B cell (primary cell): ENCODE measurements around the gene PRRG1. TPM values are rescaled to one million over a fixed set of nuclear protein-coding genes. Genes with fewer than 3 reads are reported as not detected.
"Not testable (repeated sequence)": the region's sequence is repeated elsewhere in the genome, so short reads cannot be mapped to it uniquely, and the experiment has no call there.

Experiments used
- ATAC-seq: fragments of 200-7000 bp; cut with Tn5 transposase; one replicate; pipeline ENCODE4 v1.10.0; 2021; ENCODE audit warnings: low read depth, mild to moderate bottlenecking, moderate number of reproducible peaks, moderate library complexity
- CTCF ChIA-PET: fragments of 350-600 bp; sonication (Branson Sonifier 250); formaldehyde crosslinking; loops from one replicate; lab custom pipeline; 2021; ENCODE audit warnings: antibody characterized with exemption, inconsistent platforms; lab: Charles Lee
- POLR2A ChIA-PET: fragments of 350-600 bp; sonication (Branson Sonifier 250); formaldehyde crosslinking; loops from one replicate; lab custom pipeline; 2021; ENCODE audit warnings: antibody characterized with exemption; lab: Charles Lee
- DNase-seq: peaks from one replicate; pipeline ENCODE4 v3.0.0; 2013
- H2AFZ ChIP-seq: 2 replicates; pipeline ENCODE4 v1.6.1; 2012; ENCODE audit warnings: mild to moderate bottlenecking, low read depth, low read length; ENCODE audit not compliant: insufficient read depth, poor library complexity, severe bottlenecking
- H3K27ac ChIP-seq, 2 donors: 1 replicate in 1 of 2; 2 replicates in 1 of 2; pipeline ENCODE4 v1.5.1; 2012 to 2013; ENCODE audit warnings: low read length in 2 of 2, mild to moderate bottlenecking in 2 of 2, moderate library complexity in 1 of 2
- H3K27me3 ChIP-seq, 4 experiments: fragments of 200-600 bp in 1 of 4; sonication (generic) in 1 of 4; replicated peaks in 1 of 4; 1 replicate in 2 of 4; 2 replicates in 2 of 4; pipeline versions ENCODE4 v1.6.1 to v1.7.0; 2013 to 2016; ENCODE audit warnings: low read length in 3 of 4, mild to moderate bottlenecking in 2 of 4, mixed read lengths in 1 of 4, moderate library complexity in 1 of 4; ENCODE audit not compliant: insufficient read depth in 4 of 4, control insufficient read depth in 3 of 4; ENCODE audit errors: control extremely low read depth in 1 of 4
- H3K36me3 ChIP-seq, 2 experiments: replicated peaks in 1 of 2; 1 replicate in 1 of 2; 2 replicates in 1 of 2; pipeline versions ENCODE4 v1.6.1 to v1.7.1; 2013; ENCODE audit warnings: low read length in 1 of 2; ENCODE audit not compliant: insufficient read depth in 2 of 2, control insufficient read depth in 1 of 2; ENCODE audit errors: control extremely low read depth in 1 of 2, extremely low read depth in 1 of 2
- H3K4me1 ChIP-seq, 2 donors: fragments of 200-600 bp in 1 of 2; sonication (generic) in 1 of 2; 1 replicate in 1 of 2; 2 replicates in 1 of 2; pipeline versions ENCODE4 v1.5.1 to v1.6.1; 2013 to 2017; ENCODE audit warnings: low read length in 2 of 2; ENCODE audit not compliant: control insufficient read depth in 2 of 2, insufficient read depth in 2 of 2
- H3K4me2 ChIP-seq: replicated peaks from 2 replicates; pipeline ENCODE3; 2012; ENCODE audit warnings: mild to moderate bottlenecking, low read depth, low read length; ENCODE audit not compliant: poor library complexity, severe bottlenecking
- H3K4me3 ChIP-seq, 5 experiments: fragments of 200-600 bp in 1 of 5; sonication (generic) in 1 of 5; 1 replicate in 3 of 5; 2 replicates in 2 of 5; pipeline versions ENCODE4 v1.5.1 to v1.7.0; 2011 to 2016; ENCODE audit warnings: low read length in 4 of 5, mild to moderate bottlenecking in 4 of 5, low read depth in 2 of 5, control low read depth in 1 of 5, moderate library complexity in 1 of 5; ENCODE audit not compliant: insufficient read depth in 1 of 5; ENCODE audit errors: control extremely low read depth in 1 of 5, extremely low read depth in 1 of 5
- H3K79me2 ChIP-seq: fragments of 200-600 bp; sonication (generic); one replicate; pipeline ENCODE4 v1.6.0; 2016; ENCODE audit warnings: low read length; ENCODE audit not compliant: control insufficient read depth, insufficient read depth
- H3K9ac ChIP-seq: fragments of 200-600 bp; sonication (generic); 2 replicates; pipeline ENCODE4 v1.6.1; 2017; ENCODE audit warnings: mild to moderate bottlenecking, low read length, moderate library complexity
- H3K9me3 ChIP-seq, 3 donors: one replicate each; pipeline versions ENCODE4 v1.6.1 to v1.7.1; 2013; ENCODE audit warnings: low read length in 2 of 3; ENCODE audit not compliant: control insufficient read depth in 2 of 3, insufficient read depth in 1 of 3; ENCODE audit errors: control extremely low read depth in 1 of 3
- H4K20me1 ChIP-seq: 2 replicates; pipeline ENCODE4 v1.6.0; 2012; ENCODE audit warnings: mild to moderate bottlenecking, low read length; ENCODE audit not compliant: insufficient read depth, control insufficient read depth, poor library complexity, severe bottlenecking
- H3K27ac Mint-ChIP-seq: one replicate; pipeline ENCODE4 v1.8.0; 2021; ENCODE audit warnings: mixed read lengths
- H3K27me3 Mint-ChIP-seq: one replicate; pipeline ENCODE4 v1.8.0; 2021; ENCODE audit warnings: mixed read lengths
- H3K4me1 Mint-ChIP-seq: one replicate; pipeline ENCODE4 v1.8.0; 2021; ENCODE audit warnings: mixed read lengths
- H3K4me3 Mint-ChIP-seq: one replicate; pipeline ENCODE4 v1.8.0; 2021; ENCODE audit warnings: mixed read lengths
- H3K9me3 Mint-ChIP-seq: one replicate; pipeline ENCODE4 v1.8.0; 2022; ENCODE audit warnings: mixed read lengths; ENCODE audit not compliant: insufficient read depth
- CTCF ChIP-seq: fragments of 200-600 bp; IDR thresholded peaks from one replicate; pipeline ENCODE4 v1.8.0; 2022; ENCODE audit warnings: antibody characterized with exemption, mild to moderate bottlenecking
- EZH2 ChIP-seq: IDR thresholded peaks from 2 replicates; pipeline ENCODE4 v1.6.1; 2012; ENCODE audit warnings: borderline replicate concordance, low read depth, mild to moderate bottlenecking, moderate library complexity, low read length; ENCODE audit not compliant: insufficient read depth, poor library complexity, severe bottlenecking
- WGBS: methylation state at CpG from one replicate; pipeline ENCODE4 v1.1.5; 2013; ENCODE audit warnings: missing lambda C conversion rate; ENCODE audit not compliant: insufficient coverage; 5-methylcytosine and 5-hydroxymethylcytosine counted together
- intact Hi-C: fragments of 100-400 bp; cut with micrococcal nuclease; formaldehyde crosslinking; loops from one replicate; pipeline ENCODE4 v1.10.0; 2022
- polyA plus RNA-seq: library from polyadenylated mRNA; depleted of rRNA; stranded (reverse); fragments of >200 nt; gene quantifications from 2 replicates; pipeline ENCODE4 v1.2.3, GENCODE V29; 2012
- total RNA-seq, 2 donors: library from RNA; stranded (reverse); fragments of 120-200 nt in 1 of 2; gene quantifications; 1 replicate in 1 of 2; 2 replicates in 1 of 2; pipeline versions ENCODE4 v1.2.3 to v1.2.4, GENCODE V29; 2013 to 2022

PRRG1 gene
- total and polyA plus RNA-seq, 2 donors (not counting 1 experiment from before 2014, with no cell fraction given): not detected

- Histone ChIP-seq H3K27ac (no peak overlapping the region), H3K27me3 (no peaks in the 10 kb centered on the region), H3K4me3 (no peak overlapping the region), H3K79me2 (no peaks in the 10 kb centered on the region), H3K9me3 (no peaks in the 10 kb centered on the region), H3K36me3 (no peaks in the 10 kb centered on the region), H3K9ac (no peak overlapping the region), H3K4me1 (no peaks in the 10 kb centered on the region), H4K20me1 (no peaks in the 10 kb centered on the region), H2AFZ (no peak overlapping the region), H3K4me2 (no peak overlapping the region)
- no CpG with 5 or more reads among the region's 1 CpG for WGBS
- no peak for ATAC-seq
- DNase-seq: no peak
- CTCF ChIA-PET: no interaction called here
- Mint-ChIP-seq H3K27ac (no peak overlapping the region), H3K27me3 (no peaks in the 10 kb centered on the region), H3K4me3 (no peak overlapping the region), H3K9me3 (no peaks in the 10 kb centered on the region), H3K4me1 (no peaks in the 10 kb centered on the region)
- intact Hi-C loops: no loop called here
- POLR2A ChIA-PET: no interaction called here
- TF ChIP-seq EZH2 (no peak), CTCF (no peak)
Measured at GRCh38 chrX:37455381-37455780, 106.2 kb downstream of the PRRG1 start.

GRCh38 chrX:37460285-37460684, 111.1 kb downstream of the PRRG1 start:
- H3K9me3 ChIP-seq, H2AFZ ChIP-seq, H3K27ac Mint-ChIP-seq, H3K9me3 Mint-ChIP-seq, H3K4me3 Mint-ChIP-seq, H3K36me3 ChIP-seq, H3K4me1 Mint-ChIP-seq, H3K79me2 ChIP-seq, H3K4me3 ChIP-seq, H3K4me2 ChIP-seq, H3K27me3 Mint-ChIP-seq, DNase-seq, H4K20me1 ChIP-seq, H3K27ac ChIP-seq, H3K27me3 ChIP-seq, intact Hi-C loops, H3K9ac ChIP-seq, ATAC-seq, CTCF ChIA-PET, POLR2A ChIA-PET, H3K4me1 ChIP-seq: not testable (repeated sequence)
- WGBS: 100% methylated on average over 3 of the region's 5 CpGs
